ENCODE data around the gene TCTN1. TPM values are rescaled to one million over a fixed set of nuclear protein-coding genes. Genes with fewer than 3 reads are reported as not detected.
"Not testable (repeated sequence)": the region's sequence is repeated elsewhere in the genome, so short reads cannot be mapped to it uniquely, and the experiment has no call there.

Gene TCTN1
- total RNA-seq, 1 experiment from 2014 or later = 11.1 TPM

- not testable (repeated sequence) for H2BK12ac ChIP-seq (ENCODE audit: insufficient read length, low read depth, low read length)
These were observed 11.7 kb upstream of the TCTN1 start for GRCh38 chr12:110602085-110602814.

More at GRCh38 chr12:110602085-110602814, 11.7 kb upstream of the TCTN1 start:
- not testable (repeated sequence) for H2AFZ ChIP-seq (ENCODE audit: low read length); H2BK120ac ChIP-seq (ENCODE audit: low read depth, low read length, poor library complexity, severe bottlenecking); H3T11ph ChIP-seq (ENCODE audit: low read length); H3K56ac ChIP-seq (ENCODE audit: insufficient read length, low read depth, low read length); H3K9me3 ChIP-seq (ENCODE audit: control insufficient read depth, low read depth, low read length); H3K4ac ChIP-seq (ENCODE audit: low read depth, low read length); H4K91ac ChIP-seq (ENCODE audit: insufficient read length, low read depth, low read length); H3K27me3 Mint-ChIP-seq (ENCODE audit: low read depth); H3K36me3 Mint-ChIP-seq (ENCODE audit: insufficient read depth in 1 of 3, low read depth in 3 of 3); H3K79me1 ChIP-seq (ENCODE audit: insufficient read depth, low read depth, low read length, poor library complexity, severe bottlenecking); H3K4me1 Mint-ChIP-seq; H3K4me3 Mint-ChIP-seq; H3K9me3 Mint-ChIP-seq; H3K23ac ChIP-seq (ENCODE audit: insufficient read length, low read depth, low read length); H3K4me2 ChIP-seq (ENCODE audit: insufficient read depth, insufficient read length, low read length); H3K14ac ChIP-seq (ENCODE audit: insufficient read depth, low read length); H3K23me2 ChIP-seq (ENCODE audit: insufficient read length, low read depth, low read length, poor library complexity, severe bottlenecking); H4K8ac ChIP-seq (replicated peaks; ENCODE audit: insufficient read length, low read depth, low read length); H3K18ac ChIP-seq (ENCODE audit: insufficient read length, low read depth, low read length); H3K4me1 ChIP-seq (ENCODE audit: insufficient read depth, low read length); H3K27me3 ChIP-seq (ENCODE audit: insufficient read depth, low read length); H2AK5ac ChIP-seq (ENCODE audit: insufficient read length, low read length); H3K9ac ChIP-seq (ENCODE audit: extremely low read depth, insufficient read length, low read length); H4K20me1 ChIP-seq (ENCODE audit: control insufficient read depth, insufficient read depth, insufficient read length); H2BK15ac ChIP-seq (ENCODE audit: low read depth, low read length); H4K5ac ChIP-seq (ENCODE audit: insufficient read length, low read depth, low read length); H3K27ac Mint-ChIP-seq; H2BK5ac ChIP-seq (ENCODE audit: insufficient read length, low read length); H3K79me2 ChIP-seq (ENCODE audit: insufficient read depth, low read length); H2BK20ac ChIP-seq (ENCODE audit: low read depth, low read length, poor library complexity, severe bottlenecking); H3K27ac ChIP-seq (ENCODE audit: insufficient read length, low read depth, low read length)
- WGBS (ENCODE audit: extremely low coverage, insufficient read length, low lambda C conversion rate) = no CpG with 5 or more reads among the region's 14 CpGs
- peak; percentile 54 for DNase-seq
- TF ChIP-seq CTCF (conservative IDR thresholded peaks at IDR 0.05) = peak; percentile 81

All from H9 (cell line).